Measurements from ENCODE around the gene PDE4C. TPM values are rescaled to one million over a fixed set of nuclear protein-coding genes. Genes with fewer than 3 reads are reported as not detected.

The PDE4C gene
- total and polyA plus RNA-seq, 10 of the 15 experiments (the other 5 are each of a cell fraction or from before 2014, with no cell fraction given), result 0.08 to 0.73 (median 0.34) TPM

GRCh38 chr19:18203408-18203862 is 22.8 kb downstream of the PDE4C start (continued):
- TF ChIP-seq NR2C2 (IDR thresholded peaks at IDR 0.05; ENCODE audit: borderline replicate concordance, control insufficient read depth, insufficient read length, low read depth), result no peak
- TF ChIP-seq RELA (IDR thresholded peaks at IDR 0.05; ENCODE audit: borderline replicate concordance, partially characterized antibody), result no peak
- TF ChIP-seq GATAD2B (conservative IDR thresholded peaks at IDR 0.05; ENCODE audit: low read depth), result peak; percentile 83; the same call in 1 of the 2 replicates
- TF ChIP-seq, protein P1, sequence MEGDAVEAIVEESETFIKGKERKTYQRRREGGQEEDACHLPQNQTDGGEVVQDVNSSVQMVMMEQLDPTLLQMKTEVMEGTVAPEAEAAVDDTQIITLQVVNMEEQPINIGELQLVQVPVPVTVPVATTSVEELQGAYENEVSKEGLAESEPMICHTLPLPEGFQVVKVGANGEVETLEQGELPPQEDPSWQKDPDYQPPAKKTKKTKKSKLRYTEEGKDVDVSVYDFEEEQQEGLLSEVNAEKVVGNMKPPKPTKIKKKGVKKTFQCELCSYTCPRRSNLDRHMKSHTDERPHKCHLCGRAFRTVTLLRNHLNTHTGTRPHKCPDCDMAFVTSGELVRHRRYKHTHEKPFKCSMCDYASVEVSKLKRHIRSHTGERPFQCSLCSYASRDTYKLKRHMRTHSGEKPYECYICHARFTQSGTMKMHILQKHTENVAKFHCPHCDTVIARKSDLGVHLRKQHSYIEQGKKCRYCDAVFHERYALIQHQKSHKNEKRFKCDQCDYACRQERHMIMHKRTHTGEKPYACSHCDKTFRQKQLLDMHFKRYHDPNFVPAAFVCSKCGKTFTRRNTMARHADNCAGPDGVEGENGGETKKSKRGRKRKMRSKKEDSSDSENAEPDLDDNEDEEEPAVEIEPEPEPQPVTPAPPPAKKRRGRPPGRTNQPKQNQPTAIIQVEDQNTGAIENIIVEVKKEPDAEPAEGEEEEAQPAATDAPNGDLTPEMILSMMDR (IDR thresholded peaks at IDR 0.05 in 2 of 3, conservative IDR thresholded peaks at IDR 0.05 in 1 of 3; ENCODE audit: control insufficient read depth in 2 of 3, extremely low read depth in 1 of 3, insufficient read depth in 1 of 3, low read depth in 3 of 3, low read length in 3 of 3), result no peak
- TF ChIP-seq NRF1 (conservative IDR thresholded peaks at IDR 0.05; ENCODE audit: low read depth, low read length), result 0 out of 2 replicates have a peak, but pooled peaks have one; percentile 20
- 0 out of 2 replicates have a peak, but pooled peaks have one; percentile 49 for TF ChIP-seq LARP7 (IDR thresholded peaks at IDR 0.05)
- TF ChIP-seq, protein P2, sequence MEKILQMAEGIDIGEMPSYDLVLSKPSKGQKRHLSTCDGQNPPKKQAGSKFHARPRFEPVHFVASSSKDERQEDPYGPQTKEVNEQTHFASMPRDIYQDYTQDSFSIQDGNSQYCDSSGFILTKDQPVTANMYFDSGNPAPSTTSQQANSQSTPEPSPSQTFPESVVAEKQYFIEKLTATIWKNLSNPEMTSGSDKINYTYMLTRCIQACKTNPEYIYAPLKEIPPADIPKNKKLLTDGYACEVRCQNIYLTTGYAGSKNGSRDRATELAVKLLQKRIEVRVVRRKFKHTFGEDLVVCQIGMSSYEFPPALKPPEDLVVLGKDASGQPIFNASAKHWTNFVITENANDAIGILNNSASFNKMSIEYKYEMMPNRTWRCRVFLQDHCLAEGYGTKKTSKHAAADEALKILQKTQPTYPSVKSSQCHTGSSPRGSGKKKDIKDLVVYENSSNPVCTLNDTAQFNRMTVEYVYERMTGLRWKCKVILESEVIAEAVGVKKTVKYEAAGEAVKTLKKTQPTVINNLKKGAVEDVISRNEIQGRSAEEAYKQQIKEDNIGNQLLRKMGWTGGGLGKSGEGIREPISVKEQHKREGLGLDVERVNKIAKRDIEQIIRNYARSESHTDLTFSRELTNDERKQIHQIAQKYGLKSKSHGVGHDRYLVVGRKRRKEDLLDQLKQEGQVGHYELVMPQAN (conservative IDR thresholded peaks at IDR 0.05), result 0 out of 2 replicates have a peak, but pooled peaks have one; percentile 64
- TF ChIP-seq RAD21 (IDR thresholded peaks at IDR 0.05; ENCODE audit: insufficient read depth, low read depth, low read length), result no peak
- no peak; the same call in 1 of the 2 replicates for TF ChIP-seq POLR2A (IDR thresholded peaks at IDR 0.05; ENCODE audit: low read depth, low read length)
- no peak for TF ChIP-seq JUND (IDR thresholded peaks at IDR 0.05; ENCODE audit: low read depth, low read length)
- no peak for TF ChIP-seq MTA3 (IDR thresholded peaks at IDR 0.05; ENCODE audit: borderline replicate concordance, low read length)
- TF ChIP-seq IKZF2 (IDR thresholded peaks at IDR 0.05), result 0 out of 4 replicates have a peak, but pooled peaks of 1 of the 2 experiments have one; percentile 19
- TF ChIP-seq SREBF1 (IDR thresholded peaks at IDR 0.05; ENCODE audit: low read length), result no peak
- no peak for TF ChIP-seq HDAC6 (IDR thresholded peaks at IDR 0.05; ENCODE audit: unreplicated experiment)
- TF ChIP-seq, protein P3, sequence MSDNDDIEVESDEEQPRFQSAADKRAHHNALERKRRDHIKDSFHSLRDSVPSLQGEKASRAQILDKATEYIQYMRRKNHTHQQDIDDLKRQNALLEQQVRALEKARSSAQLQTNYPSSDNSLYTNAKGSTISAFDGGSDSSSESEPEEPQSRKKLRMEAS (IDR thresholded peaks at IDR 0.05; ENCODE audit: low read depth, low read length), result no peak
- TF ChIP-seq SUZ12 (IDR thresholded peaks at IDR 0.05; ENCODE audit: unreplicated experiment), result no peak
